SK-N-SH (cell line): ENCODE results near the gene SPOUT1. TPM values are rescaled to one million over a fixed set of nuclear protein-coding genes. Genes with fewer than 3 reads are reported as not detected.

Experiments used
- CTCF ChIA-PET: fragments of 300-600, 350-600 bp; formaldehyde crosslinking; extraction: SDS; loops from one replicate; lab custom pipeline; 2021; lab: Yijun Ruan, JAX
- POLR2A ChIA-PET: fragments of 350-600 bp; sonication (Branson Sonifier 250); formaldehyde crosslinking; extraction: SDS; loops from one replicate; lab custom pipeline; 2020; ENCODE audit warnings: antibody characterized with exemption, inconsistent platforms; lab: Yijun Ruan, JAX
- DNase-seq: peaks from one replicate; pipeline ENCODE4 v3.0.0; 2012
- H2AFZ ChIP-seq: fragments of 200-600 bp; sonication (generic); 2 replicates; pipeline ENCODE4 v1.8.1; 2016; ENCODE audit warnings: antibody characterized with exemption, mild to moderate bottlenecking, low read depth
- H3F3A ChIP-seq: fragments of 200-600 bp; sonication (generic); replicated peaks from 2 replicates; pipeline ENCODE3; 2016; ENCODE audit warnings: antibody characterized with exemption, mild to moderate bottlenecking; ENCODE audit not compliant: insufficient read depth
- H3K27ac ChIP-seq, 2 experiments: fragments of 200-500 bp in 1 of 2; fragments of 200-600 bp in 1 of 2; sonication (Bioruptor generic) in 1 of 2; sonication (generic), shearing (Covaris generic) in 1 of 2; 2 replicates each; pipeline versions ENCODE4 v1.5.1 to v1.6.1; 2014 to 2016; ENCODE audit warnings: low read depth in 2 of 2, inconsistent platforms in 1 of 2, low read length in 1 of 2, mild to moderate bottlenecking in 1 of 2, mixed read lengths in 1 of 2
- H3K27me3 ChIP-seq: fragments of 200-600 bp; sonication (generic), shearing (Covaris generic); 2 replicates; pipeline ENCODE4 v1.6.1; 2016; ENCODE audit warnings: mixed run types; ENCODE audit not compliant: insufficient read depth
- H3K36me3 ChIP-seq, 2 experiments: fragments of 200-500 bp in 1 of 2; fragments of 200-600 bp in 1 of 2; sonication (Bioruptor generic) in 1 of 2; sonication (generic) in 1 of 2; replicated peaks in 1 of 2; 2 replicates each; pipeline versions ENCODE3 to v1.5.1; 2014 to 2016; ENCODE audit warnings: low read length in 1 of 2, mild to moderate bottlenecking in 1 of 2; ENCODE audit not compliant: insufficient read depth in 2 of 2, control insufficient read depth in 1 of 2
- H3K4me1 ChIP-seq, 2 experiments: fragments of 200-500 bp in 1 of 2; fragments of 200-600 bp in 1 of 2; sonication (Bioruptor generic) in 1 of 2; sonication (generic), shearing (Covaris generic) in 1 of 2; 2 replicates each; pipeline versions ENCODE4 v1.5.1 to v1.6.1; 2014 to 2016; ENCODE audit warnings: low read depth in 1 of 2, low read length in 1 of 2, mixed run types in 1 of 2; ENCODE audit not compliant: insufficient read depth in 2 of 2, control insufficient read depth in 1 of 2
- H3K4me2 ChIP-seq: fragments of 200-600 bp; sonication (generic), shearing (Covaris generic); 2 replicates; pipeline ENCODE4 v1.6.1; 2017; ENCODE audit warnings: mixed run types
- H3K4me3 ChIP-seq, 2 experiments: fragments of 200-500 bp in 1 of 2; fragments of 200-600 bp in 1 of 2; sonication (Bioruptor generic) in 1 of 2; sonication (generic), shearing (Covaris generic) in 1 of 2; 2 replicates each; pipeline versions ENCODE4 v1.5.1 to v1.8.1; 2014 to 2016; ENCODE audit warnings: low read depth in 2 of 2, inconsistent platforms in 1 of 2, low read length in 1 of 2, mild to moderate bottlenecking in 1 of 2, mixed read lengths in 1 of 2, moderate library complexity in 1 of 2
- H3K79me2 ChIP-seq: fragments of 200-600 bp; sonication (generic); 2 replicates; pipeline ENCODE4 v1.8.1; 2017; ENCODE audit warnings: mild to moderate bottlenecking; ENCODE audit not compliant: insufficient read depth
- H3K9ac ChIP-seq: fragments of 200-600 bp; sonication (generic); 2 replicates; pipeline ENCODE4 v1.6.1; 2017; ENCODE audit warnings: mixed run types
- H3K9me2 ChIP-seq: fragments of 200-600 bp; sonication (generic); 2 replicates; pipeline ENCODE4 v1.6.1; 2017; ENCODE audit warnings: mixed run types
- H3K9me3 ChIP-seq: fragments of 200-600 bp; sonication (generic); 2 replicates; pipeline ENCODE4 v1.6.1; 2017; ENCODE audit warnings: mixed run types, mild to moderate bottlenecking, moderate library complexity
- H4K20me1 ChIP-seq: fragments of 200-600 bp; sonication (generic); 2 replicates; pipeline ENCODE4 v1.6.1; 2017; ENCODE audit warnings: mild to moderate bottlenecking, mixed run types; ENCODE audit not compliant: insufficient read depth
- EP300 ChIP-seq, 2 experiments: IDR thresholded peaks; 2 replicates each; pipeline versions ENCODE4 v1.4.0 to v1.6.1; 2012; ENCODE audit warnings: borderline replicate concordance in 1 of 2, low read depth in 1 of 2, low read length in 1 of 2
- FOSL2 ChIP-seq: IDR thresholded peaks from 2 replicates; pipeline ENCODE4 v1.4.0; 2012; ENCODE audit warnings: low read depth, mild to moderate bottlenecking, moderate library complexity, borderline replicate concordance
- FOXM1 ChIP-seq: IDR thresholded peaks from 2 replicates; pipeline ENCODE4 v1.4.0; 2012; ENCODE audit warnings: low read depth, mild to moderate bottlenecking
- GABPA ChIP-seq: IDR thresholded peaks from 2 replicates; pipeline ENCODE4 v1.4.0; 2012; ENCODE audit warnings: low read depth, mild to moderate bottlenecking
- IRF3 ChIP-seq: fragments of 150-350 bp; IDR thresholded peaks from 2 replicates; pipeline ENCODE4 v1.6.1; 2016; ENCODE audit warnings: mild to moderate bottlenecking, low read depth, low read length
- MEF2A ChIP-seq: IDR thresholded peaks from 2 replicates; pipeline ENCODE4 v1.4.0; 2012; ENCODE audit warnings: low read depth, borderline replicate concordance
- MXI1 ChIP-seq: IDR thresholded peaks from 2 replicates; pipeline ENCODE4 v1.6.1; 2012; ENCODE audit warnings: mild to moderate bottlenecking, low read depth, low read length, improper control_type of control experiment
- RAD21 ChIP-seq: IDR thresholded peaks from 2 replicates; pipeline ENCODE4 v1.6.1; 2012; ENCODE audit warnings: mild to moderate bottlenecking, low read length
- RCOR1 ChIP-seq: fragments of 150-350 bp; IDR thresholded peaks from 2 replicates; pipeline ENCODE4 v1.6.1; 2017; ENCODE audit warnings: antibody characterized with exemption, low read length
- RFX5 ChIP-seq: IDR thresholded peaks from 2 replicates; pipeline ENCODE4 v1.6.1; 2012; ENCODE audit warnings: mild to moderate bottlenecking, improper control_type of control experiment, low read length
- RXRA ChIP-seq: IDR thresholded peaks from 2 replicates; pipeline ENCODE4 v1.4.0; 2012; ENCODE audit warnings: low read depth, mild to moderate bottlenecking, borderline replicate concordance
- SMC3 ChIP-seq: IDR thresholded peaks from 2 replicates; pipeline ENCODE4 v1.6.1; 2012; ENCODE audit warnings: low read depth, low read length, improper control_type of control experiment
- TAF1 ChIP-seq: IDR thresholded peaks from 2 replicates; pipeline ENCODE4 v1.6.1; 2012; ENCODE audit warnings: low read depth, mild to moderate bottlenecking, low read length, moderate library complexity, borderline replicate concordance
- TCF12 ChIP-seq: IDR thresholded peaks from 2 replicates; pipeline ENCODE4 v1.4.0; 2012
- TEAD4 ChIP-seq: IDR thresholded peaks from 2 replicates; pipeline ENCODE4 v1.4.0; 2012; ENCODE audit warnings: mild to moderate bottlenecking, borderline replicate concordance; ENCODE audit not compliant: insufficient read depth
- ZBTB33 ChIP-seq: IDR thresholded peaks from 2 replicates; pipeline ENCODE4 v1.4.0; 2012; ENCODE audit warnings: low read depth, borderline replicate concordance
- WGBS: methylation state at CpG from one replicate; pipeline ENCODE4 v1.1.6; 2017; ENCODE audit warnings: low lambda C conversion rate; 5-methylcytosine and 5-hydroxymethylcytosine counted together
- polyA plus RNA-seq, 3 experiments: library from polyadenylated mRNA; depleted of rRNA; stranded (reverse); fragments of >200 nt; gene quantifications; 2 replicates each; pipeline ENCODE4 v1.2.3, GENCODE V29; 2012
- TF ChIP-seq, protein P1 (sequence below): IDR thresholded peaks from 2 replicates; pipeline ENCODE4 v1.4.0; 2012; ENCODE audit warnings: low read depth, borderline replicate concordance
- TF ChIP-seq, protein P2 (sequence below): fragments of 200-600 bp; sonication (generic); IDR thresholded peaks from 2 replicates; pipeline ENCODE4 v1.6.1; 2017; ENCODE audit warnings: antibody characterized with exemption, mild to moderate bottlenecking, moderate library complexity

The SPOUT1 gene
- polyA plus RNA-seq, 1 of the 3 experiments (the other 2 are of a cell fraction) = 44.2 TPM

DNA sequence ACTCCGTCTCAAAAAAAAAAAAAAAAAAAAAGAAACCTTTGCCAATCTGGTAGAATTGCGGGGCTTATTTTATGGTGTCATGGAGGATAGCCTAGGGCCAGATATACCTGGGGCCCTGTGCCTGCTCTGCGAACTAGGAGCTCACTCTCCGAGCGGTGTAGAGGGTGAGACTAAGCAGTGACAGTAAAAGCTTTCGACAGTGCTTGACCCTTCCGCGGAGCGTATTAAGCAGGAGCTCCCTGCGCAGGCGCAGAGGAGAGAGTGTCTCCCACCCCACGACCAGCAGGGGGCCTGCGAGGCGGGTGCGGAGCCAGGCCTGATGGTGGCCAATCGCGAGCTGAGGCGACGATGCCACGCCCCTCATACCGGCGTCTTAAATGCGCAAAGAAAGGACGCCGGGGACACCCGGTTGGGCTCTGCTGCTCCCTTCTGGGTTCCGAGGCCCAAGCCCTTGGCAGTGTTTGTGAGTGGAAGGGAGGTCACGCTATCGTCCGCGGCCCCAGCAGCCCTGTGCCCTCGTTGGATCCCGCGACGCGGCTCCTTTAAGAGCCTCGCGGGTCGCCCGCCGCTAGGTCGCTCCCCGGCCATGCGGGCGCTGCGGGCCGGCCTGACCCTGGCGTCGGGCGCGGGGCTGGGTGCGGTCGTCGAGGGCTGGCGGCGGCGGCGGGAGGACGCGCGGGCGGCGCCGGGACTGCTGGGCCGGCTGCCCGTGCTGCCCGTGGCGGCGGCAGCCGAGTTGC is 11.3 kb downstream of the SPOUT1 start, which contains the start of gene ENDOG (continued):
- TF ChIP-seq, protein P1, sequence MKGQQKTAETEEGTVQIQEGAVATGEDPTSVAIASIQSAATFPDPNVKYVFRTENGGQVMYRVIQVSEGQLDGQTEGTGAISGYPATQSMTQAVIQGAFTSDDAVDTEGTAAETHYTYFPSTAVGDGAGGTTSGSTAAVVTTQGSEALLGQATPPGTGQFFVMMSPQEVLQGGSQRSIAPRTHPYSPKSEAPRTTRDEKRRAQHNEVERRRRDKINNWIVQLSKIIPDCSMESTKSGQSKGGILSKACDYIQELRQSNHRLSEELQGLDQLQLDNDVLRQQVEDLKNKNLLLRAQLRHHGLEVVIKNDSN = no peak
- peak; percentile 58 for TF ChIP-seq MXI1
- TF ChIP-seq RFX5 = peak; percentile 56; the same call in 1 of the 2 replicates
- no peak for TF ChIP-seq ZBTB33
- no peak for TF ChIP-seq FOXM1
- TF ChIP-seq RCOR1 = no peak
- TF ChIP-seq SMC3 = peak; percentile 38; the same call in 1 of the 2 replicates
- TF ChIP-seq, protein P2, sequence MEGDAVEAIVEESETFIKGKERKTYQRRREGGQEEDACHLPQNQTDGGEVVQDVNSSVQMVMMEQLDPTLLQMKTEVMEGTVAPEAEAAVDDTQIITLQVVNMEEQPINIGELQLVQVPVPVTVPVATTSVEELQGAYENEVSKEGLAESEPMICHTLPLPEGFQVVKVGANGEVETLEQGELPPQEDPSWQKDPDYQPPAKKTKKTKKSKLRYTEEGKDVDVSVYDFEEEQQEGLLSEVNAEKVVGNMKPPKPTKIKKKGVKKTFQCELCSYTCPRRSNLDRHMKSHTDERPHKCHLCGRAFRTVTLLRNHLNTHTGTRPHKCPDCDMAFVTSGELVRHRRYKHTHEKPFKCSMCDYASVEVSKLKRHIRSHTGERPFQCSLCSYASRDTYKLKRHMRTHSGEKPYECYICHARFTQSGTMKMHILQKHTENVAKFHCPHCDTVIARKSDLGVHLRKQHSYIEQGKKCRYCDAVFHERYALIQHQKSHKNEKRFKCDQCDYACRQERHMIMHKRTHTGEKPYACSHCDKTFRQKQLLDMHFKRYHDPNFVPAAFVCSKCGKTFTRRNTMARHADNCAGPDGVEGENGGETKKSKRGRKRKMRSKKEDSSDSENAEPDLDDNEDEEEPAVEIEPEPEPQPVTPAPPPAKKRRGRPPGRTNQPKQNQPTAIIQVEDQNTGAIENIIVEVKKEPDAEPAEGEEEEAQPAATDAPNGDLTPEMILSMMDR = peak; percentile 81

- Histone ChIP-seq H3K27me3 (no peaks in the 10 kb centered on the region), H3K9me2 (no peaks in the 10 kb centered on the region), H3K4me2 (no peak overlapping the region), H3F3A (peaks cover 6% of the 10 kb centered on the region), H3K79me2 (no peaks in the 10 kb centered on the region), H2AFZ (no peak overlapping the region), H3K4me3 (no peak overlapping the region), H3K36me3 (peaks cover 4 to 8% of the 10 kb centered on the region in 2 experiments), H3K27ac (no peak overlapping the region), H3K9me3 (no peaks in the 10 kb centered on the region), H3K9ac (no peak overlapping the region), H3K4me1 (no peaks in the 10 kb centered on the region), H4K20me1 (no peaks in the 10 kb centered on the region)
- TF ChIP-seq GABPA (no peak), FOXM1 (no peak), IRF3 (no peak), RXRA (no peak), MEF2A (no peak), TCF12 (no peak), RAD21 (no peak), ZBTB33 (no peak), FOSL2 (no peak), TEAD4 (no peak), TAF1 (no peak), EP300 (IDR thresholded peaks at IDR 0.05; ENCODE audit: borderline replicate concordance in 1 of 2, low read depth in 1 of 2, low read length in 1 of 2) (no peak)
- WGBS = 92% methylated on average over 5 of the region's 5 CpGs
- ChIA-PET POLR2A (no interaction called here), CTCF (interaction anchor here (1.5 kb wide), 1 partner anchor 34 kb away, joined by 4 read pairs; no protein-coding TSS in a partner anchor)
- DNase-seq = no peak
Measured at GRCh38 chr9:128810873-128811272, 18.7 kb downstream of the SPOUT1 start.
